Peyer's patch (tissue), 4 donors: ENCODE data around the gene RNASE8.

Experiments used
- CTCF ChIP-seq, 6 experiments: fragments of 450-650 bp in 4 of 6; fragments of 200-600 bp in 2 of 6; sonication (generic) in 1 of 6; IDR thresholded peaks; one replicate each; pipeline ENCODE4 v1.5.1; 2017 to 2019; ENCODE audit warnings: antibody characterized with exemption in 6 of 6, mild to moderate bottlenecking in 3 of 6, moderate library complexity in 1 of 6
- POLR2A ChIP-seq, 2 donors: fragments of 450-650 bp; IDR thresholded peaks; one replicate each; pipeline ENCODE4 v1.5.1; 2017; ENCODE audit warnings: antibody characterized with exemption in 2 of 2, mild to moderate bottlenecking in 2 of 2, moderate library complexity in 2 of 2

- TF ChIP-seq CTCF (IDR thresholded peaks at IDR 0.05) (no peak), POLR2A (IDR thresholded peaks at IDR 0.05) (no peak)
Measured at GRCh38 chr14:21043387-21043973, 14.1 kb upstream of the RNASE8 start.
